ENCODE measurements around the gene CCDC198.

Gene CCDC198

DNA sequence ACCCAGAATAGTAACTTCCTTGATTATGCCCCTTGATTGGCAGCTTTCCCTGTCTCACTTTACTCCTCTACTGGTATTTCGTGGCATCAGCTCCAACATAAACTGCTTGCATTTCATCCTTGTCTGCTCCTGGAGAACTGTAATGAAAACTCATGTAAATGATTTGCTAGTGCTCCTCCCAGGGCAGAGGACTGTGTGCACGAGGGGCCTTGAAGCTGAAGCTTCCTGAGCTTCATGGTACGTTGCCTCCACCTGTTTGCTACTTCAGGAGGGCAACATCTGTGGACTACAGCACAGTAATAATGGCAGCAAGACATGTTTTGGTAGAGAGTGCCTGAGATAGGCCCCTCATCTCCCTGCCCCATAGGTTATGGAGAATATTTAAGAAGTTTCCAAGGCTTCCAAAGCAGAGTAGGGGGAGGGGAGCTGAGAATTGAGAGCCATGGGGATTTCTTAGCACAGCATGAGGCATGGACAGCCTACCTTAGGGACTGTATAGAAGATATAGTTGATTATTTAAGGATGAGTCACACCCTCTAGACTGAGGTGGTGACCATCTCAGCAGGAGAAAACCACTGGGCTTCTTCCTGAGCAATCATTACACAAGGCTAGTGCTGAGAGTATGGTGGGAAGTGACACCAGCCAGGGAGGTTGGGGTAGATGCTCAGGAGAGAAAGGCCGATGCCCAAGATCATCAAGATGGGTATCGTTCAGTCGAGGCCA is 29.5 kb downstream of the CCDC198 start:
- no peak for DNase-seq (ENCODE audit: low spot score)

DNA sequence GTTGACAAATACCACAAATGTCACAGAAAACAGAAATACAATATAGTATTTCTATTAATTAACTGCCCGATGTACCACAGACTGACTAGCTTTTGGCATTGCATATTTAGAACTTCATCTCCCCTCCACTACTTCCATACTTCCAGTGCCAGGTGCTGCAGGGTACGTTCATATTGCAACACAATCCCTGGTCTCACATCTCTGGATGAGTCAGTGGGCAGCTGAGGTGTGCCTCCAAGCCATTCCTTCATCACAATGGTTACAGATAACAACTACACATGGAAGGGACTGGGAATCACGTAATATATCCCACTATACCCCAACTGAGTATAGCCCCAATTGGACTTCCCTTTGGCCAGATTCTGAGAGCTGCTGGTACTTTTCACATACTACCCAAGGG is 31.1 kb downstream of the CCDC198 start:
- DNase-seq (ENCODE audit: low spot score): no peak

DNA sequence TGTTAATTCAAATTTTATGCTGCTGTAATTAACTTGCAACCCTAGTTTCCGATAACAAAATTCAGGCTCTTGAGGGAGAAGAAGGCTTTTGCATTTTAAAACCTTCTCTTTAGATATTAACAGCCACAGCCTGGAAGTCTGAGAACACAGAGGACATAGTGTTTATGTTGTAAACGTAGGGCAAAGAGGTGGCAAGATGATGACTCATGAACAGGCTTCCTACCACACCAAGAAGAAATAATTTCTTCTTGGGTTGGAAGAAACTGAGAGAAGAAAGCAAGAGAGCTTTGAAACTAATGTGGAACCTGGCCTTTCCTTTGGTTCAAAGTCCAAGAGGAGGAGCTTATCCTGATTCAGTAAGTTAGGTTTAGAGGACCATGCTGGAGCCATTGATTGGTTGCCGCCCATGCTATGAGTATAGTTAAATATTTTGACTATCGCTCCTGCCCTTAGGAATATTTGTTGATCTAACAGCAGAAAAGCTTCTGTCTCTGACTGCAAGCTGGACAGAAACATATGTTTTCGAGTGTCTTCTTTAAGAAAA is 31.8 kb downstream of the CCDC198 start:
- no peak for DNase-seq (ENCODE audit: low spot score)

DNA sequence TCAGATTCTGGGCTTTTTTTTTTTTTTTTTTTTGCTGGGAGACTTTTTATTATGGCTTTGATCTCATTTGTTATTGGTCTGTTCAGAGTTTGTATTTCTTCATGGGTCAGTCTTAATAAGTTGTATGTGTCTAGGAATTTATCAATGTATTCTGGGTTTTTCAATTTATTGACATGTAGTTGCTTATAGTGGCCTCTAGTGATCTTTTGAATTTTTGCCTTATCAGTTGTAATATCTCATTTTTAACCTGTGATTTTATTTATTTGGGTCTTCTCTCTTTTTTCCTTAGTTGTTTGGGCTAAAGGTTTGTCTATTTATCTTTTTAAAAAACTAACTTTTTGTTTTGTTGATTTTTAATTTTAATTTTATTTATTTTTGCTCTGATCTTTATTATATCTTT is 57.7 kb downstream of the CCDC198 start:
- DNase-seq (ENCODE audit: low spot score): no peak

DNA sequence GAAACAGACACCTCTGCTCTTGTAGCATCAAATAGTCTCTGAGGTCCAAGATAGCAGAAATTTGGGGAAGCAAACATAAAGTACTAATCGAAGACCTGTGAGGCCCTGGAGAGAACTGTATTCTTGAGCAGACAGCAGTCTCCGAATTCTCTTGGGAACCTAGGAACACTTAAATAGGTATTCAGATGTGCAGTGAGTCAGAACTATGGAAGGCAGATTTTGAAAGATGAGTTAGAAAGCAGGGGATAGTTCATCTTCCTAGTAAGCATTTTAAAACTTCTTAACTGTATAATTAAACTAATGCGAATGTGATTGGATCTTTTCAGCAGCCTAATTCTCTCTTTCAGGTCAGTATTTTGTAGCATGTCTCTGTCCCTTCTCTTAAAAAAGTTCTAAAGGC is 72.7 kb downstream of the CCDC198 start:
- no peak for DNase-seq (ENCODE audit: low spot score)

DNA sequence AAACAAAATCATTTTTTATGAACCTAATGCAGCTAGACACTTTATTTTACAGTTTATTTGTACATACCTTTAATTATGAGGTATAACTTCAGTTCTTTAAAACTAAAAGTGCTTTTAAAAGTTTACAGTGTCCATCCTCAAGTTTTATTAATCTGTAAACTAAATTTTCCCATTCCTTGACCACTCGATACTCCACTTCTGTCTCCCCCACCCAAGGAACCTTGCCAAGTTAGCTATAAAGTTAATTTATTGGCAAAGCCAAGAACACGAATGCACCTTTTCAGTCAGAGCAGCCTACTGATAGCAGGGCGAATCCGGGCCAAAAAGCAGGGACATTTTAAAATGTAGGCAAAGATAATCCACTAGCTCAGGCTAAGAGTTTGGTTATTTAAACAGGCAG is 73.6 kb downstream of the CCDC198 start:
- no peak for DNase-seq (ENCODE audit: low spot score)
